Activated CD4-positive, alpha-beta T cell treated with anti-CD3 and anti-CD28 coated beads, Interleukin-2, Interleukin-6, amounts not matched to agents 100 ng/mL and 50 ng/mL, durations not matched to agents 16 hours and 8 hours (primary cell): ENCODE measurements around the gene RSRC1.
"Not testable (repeated sequence)": the region's sequence is repeated elsewhere in the genome, so short reads cannot be mapped to it uniquely, and the experiment has no call there.

Experiments
- DNase-seq: peaks from one replicate; pipeline ENCODE4 v3.0.0-alpha.2; 2020

Gene RSRC1

DNA sequence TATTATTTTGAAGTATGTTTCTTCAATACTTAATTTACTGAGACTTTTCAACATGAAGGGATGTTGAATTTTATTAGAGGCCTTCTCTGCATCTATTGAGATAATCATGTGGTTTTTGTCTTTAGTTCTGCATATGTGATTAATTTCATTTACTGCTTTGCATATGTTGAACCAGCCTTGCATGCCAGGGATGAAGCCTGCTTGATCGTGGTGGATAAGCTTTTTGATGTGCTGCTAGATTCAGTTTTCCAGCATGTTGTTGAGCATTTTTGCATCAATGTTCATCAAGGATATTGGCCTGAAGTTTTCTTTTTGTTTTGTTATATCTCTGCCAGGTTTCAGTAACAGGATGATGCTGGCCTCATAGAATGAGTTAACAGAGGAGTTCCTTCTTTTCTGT, 134.4 kb downstream of the RSRC1 start:
- no peak for DNase-seq

- DNase-seq, result no peak
Observed at GRCh38 chr3:158247288-158247687, 137.4 kb downstream of the RSRC1 start.

- peak; percentile 13 for DNase-seq
Observed at GRCh38 chr3:158248261-158248660, 138.4 kb downstream of the RSRC1 start.

- no peak for DNase-seq
Observed at GRCh38 chr3:158249183-158249582, 139.3 kb downstream of the RSRC1 start.

DNA sequence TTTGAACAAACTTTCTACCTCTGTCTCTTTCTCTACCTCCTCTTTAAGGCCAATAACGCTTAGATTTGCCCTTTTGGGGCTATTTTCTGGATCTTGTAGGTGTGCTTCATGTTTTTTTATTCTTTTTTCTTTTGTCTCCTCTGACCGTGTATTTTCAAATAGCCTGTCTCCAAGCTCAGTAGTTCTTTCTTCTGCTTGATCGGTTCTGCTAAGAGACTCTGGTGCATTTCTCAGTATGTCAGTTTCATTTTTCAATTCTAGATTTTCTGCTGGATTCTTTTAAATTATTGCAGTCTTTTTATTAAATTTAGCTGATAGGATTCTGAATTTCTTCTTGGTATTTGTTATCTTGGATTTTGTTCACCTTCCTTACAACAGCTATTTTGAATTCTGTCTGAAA, 148.7 kb downstream of the RSRC1 start:
- no peak for DNase-seq

- DNase-seq, result no peak
Observed at GRCh38 chr3:158260392-158260791, 150.5 kb downstream of the RSRC1 start.

GRCh38 chr3:158261371-158261991, 151.6 kb downstream of the RSRC1 start:
- no peak for DNase-seq

GRCh38 chr3:158264894-158265293, 155.0 kb downstream of the RSRC1 start:
- no peak for DNase-seq

DNA sequence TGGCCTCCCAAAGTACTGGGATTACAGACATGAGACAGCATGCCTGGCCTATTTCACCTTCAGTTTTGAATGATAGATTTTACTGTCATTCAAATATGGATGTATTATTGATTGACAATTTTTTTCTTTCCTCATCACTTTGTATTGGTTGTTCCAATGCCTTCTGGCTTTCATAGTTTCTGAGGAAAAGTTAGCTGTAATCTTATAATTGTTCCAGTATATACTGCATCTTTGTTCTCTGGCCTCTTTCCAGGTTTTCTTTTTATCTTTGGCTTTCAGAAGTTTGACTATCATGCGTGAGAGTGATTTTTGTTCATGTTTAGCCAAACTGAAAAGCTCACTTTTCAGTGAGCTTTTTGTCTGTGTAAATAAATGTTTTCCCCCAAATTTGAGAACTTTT, 157.1 kb downstream of the RSRC1 start:
- no peak for DNase-seq

- no peak for DNase-seq
Observed at GRCh38 chr3:158269942-158270341, 160.1 kb downstream of the RSRC1 start.

DNA sequence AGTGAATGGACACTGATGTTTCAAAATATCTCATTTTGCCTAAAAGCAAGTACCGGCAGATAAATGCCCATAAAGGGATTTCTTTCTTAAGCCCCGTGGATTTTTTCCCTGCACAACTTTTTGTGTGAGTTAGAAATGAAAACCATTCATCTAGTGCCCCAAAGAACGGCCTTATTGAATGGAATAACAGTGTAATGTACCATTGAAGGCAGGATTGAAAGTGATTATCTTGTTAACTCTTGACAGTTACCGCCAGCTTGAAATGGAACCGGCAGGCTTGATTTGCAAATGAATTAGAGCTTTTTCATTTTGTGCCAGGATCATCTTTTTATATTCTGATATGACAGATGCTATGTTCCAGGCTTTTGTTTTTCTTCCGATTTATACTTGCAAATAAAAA, 162.2 kb downstream of the RSRC1 start:
- no peak for DNase-seq

GRCh38 chr3:158273656-158274055, 163.8 kb downstream of the RSRC1 start:
- no peak for DNase-seq

GRCh38 chr3:158278187-158278586, 168.3 kb downstream of the RSRC1 start:
- DNase-seq, result no peak

DNA sequence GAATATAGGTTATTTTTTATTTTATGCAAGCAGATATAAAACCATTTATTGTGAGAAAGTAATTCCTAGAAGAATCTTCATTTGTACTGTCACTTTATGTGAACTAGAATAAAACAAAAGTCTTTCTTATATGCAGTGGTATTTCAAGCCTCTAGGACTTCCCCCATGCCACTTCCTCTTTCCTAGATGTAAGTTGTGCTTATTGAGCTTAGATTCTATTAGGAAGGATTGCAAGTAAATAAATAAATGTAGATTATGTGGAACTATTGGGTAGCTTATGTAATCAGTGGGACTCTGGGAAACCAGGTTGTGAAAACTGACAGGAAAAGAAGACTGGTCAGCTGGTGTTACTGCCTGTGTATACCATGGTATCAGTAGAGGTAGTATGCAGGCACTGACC, 169.7 kb downstream of the RSRC1 start:
- DNase-seq, result no peak

DNA sequence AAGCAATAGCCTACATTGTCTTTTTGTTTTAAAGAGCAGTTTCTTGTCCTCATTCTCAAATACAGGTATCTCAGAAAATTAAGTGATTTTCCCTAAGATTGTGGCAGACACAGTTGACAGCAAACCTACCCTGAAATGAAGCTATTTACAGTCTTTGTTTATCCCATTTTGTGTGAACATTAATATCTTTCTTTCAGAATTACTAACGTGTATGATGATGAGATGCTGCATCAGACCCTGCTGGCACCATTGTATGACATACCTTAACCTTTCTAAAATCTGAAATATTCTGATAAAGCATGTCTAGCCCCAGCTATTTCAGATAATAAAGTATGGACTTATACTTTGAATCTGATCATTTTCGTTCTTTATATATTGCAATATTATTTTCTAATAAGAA, 185.9 kb downstream of the RSRC1 start:
- peak; percentile 5 for DNase-seq

- no peak for DNase-seq
Observed at GRCh38 chr3:158297940-158298339, 188.1 kb downstream of the RSRC1 start.

DNA sequence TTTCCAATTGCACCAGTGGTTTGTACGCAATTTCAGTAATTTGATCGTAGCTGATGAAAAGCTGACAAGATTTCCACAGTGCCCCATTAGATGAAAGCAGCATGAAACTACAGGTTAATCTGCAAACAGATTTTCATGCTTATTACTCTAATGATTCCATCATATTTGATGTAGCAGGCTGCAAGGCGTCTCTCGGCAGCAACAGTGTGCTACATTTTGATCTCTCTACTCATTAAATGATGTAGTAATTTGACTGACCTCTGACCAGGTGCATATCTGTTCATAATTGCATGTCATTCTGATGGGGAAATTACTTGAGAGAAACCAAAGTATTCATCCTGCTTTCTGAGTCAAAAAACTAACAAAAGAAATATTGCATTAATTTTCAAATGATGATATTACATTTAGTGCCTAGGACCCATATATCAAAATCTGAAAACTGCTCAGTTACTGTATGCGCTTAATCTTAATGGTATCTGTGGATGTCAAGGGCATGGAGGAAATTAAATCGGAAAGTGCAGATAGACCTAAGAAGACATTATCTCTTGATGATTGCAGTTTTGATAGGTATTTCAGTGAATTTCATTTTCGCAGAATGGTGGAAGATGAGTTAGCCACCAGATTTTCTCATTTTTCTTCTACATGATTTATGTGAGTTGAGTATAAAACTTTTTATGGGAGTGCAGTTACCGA, 198.5 kb downstream of the RSRC1 start:
- no peak for DNase-seq

DNA sequence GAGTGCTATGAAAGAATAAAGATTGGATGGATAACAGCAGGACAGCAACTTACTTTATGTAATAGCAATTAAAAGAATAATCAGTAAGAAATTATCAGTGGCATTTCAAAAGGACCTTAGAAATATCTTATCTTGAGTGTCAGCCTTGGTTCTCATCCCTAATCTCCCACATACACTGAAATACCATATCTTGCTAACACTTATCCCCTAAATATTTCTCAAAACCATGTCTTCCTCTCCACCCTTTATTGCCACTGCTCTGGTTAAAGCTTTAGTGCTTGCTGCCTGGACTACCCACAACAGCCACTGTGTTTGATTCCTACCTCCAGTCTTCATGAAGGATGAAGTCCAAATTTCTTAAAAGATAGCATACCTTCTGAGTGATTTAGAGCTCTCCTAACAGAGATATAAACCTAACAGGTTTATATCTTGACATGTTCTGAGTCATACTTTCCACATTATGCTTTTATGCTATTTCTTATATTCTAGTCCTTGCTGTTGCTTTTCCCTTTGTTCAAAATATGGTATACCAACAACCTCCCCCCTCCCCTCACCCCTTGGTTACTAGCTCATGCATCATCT, 202.8 kb downstream of the RSRC1 start:
- DNase-seq, result no peak

- peak; percentile 32 for DNase-seq
Observed at GRCh38 chr3:158313338-158313927, 203.5 kb downstream of the RSRC1 start.

DNA sequence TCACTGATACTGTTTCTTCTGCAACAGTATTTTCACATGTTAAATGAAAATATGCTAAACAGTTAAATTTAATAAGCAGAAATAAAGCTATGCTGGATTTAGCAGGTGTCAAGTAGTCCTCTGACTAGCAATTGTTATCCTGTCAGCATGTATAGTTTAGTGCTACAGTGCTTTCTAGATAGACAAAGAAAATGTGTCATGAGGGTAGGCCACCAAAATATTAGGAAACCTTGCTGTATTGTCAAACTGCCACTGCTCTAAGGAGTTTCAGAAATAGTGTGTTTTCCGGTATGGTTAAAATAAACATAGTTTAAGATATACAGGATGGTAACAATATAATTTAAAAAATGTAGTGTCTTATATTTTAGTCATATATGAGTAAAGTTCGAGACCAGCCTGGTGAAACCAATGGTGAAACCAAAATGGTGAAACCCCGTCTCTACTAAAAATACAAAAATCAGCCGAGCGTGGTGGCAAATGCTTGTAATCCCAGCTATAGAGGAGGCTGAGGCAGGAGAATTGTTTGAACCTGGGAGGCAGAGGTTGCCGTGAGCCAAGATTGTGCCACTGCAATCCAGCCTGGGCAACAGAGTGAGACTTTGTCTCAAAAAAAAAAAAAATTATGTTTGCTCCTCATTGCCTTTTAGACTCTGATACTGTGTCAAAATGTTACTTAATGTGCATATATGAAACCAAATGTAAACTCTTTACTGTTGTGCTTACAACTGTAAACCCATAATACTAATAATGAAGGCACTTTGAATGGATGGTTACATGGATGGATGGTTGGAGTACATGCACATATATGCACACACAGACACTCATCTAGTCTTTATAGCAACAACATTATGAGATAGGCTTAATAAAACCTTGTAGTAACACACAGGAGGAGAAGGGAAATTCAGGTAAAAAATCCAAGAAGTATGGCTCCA, 204.8 kb downstream of the RSRC1 start:
- DNase-seq, result no peak

GRCh38 chr3:158329696-158330441, 220.0 kb downstream of the RSRC1 start:
- not testable (repeated sequence) for DNase-seq

DNA sequence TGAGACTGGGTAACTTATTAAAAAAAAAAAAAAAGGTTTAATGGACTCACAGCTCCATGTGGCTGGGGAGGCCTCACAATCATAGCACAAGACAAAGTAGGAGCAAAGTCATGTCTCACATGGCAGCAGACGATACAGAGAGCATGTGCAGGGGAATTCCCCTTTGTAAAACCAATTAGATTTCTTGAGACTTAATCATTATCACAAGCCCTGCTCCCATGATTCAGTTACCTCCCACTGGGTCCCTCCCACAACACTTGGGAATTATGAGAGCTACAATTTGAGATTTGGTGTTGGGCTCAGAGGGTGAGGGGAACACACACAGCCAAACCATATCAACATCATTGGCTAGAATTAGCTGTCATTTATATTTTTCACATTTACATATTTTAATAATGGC, 221.0 kb downstream of the RSRC1 start:
- DNase-seq, result no peak
